Testis (tissue), 2 donors: Measurements from ENCODE around the gene TTC33.
"Not testable (repeated sequence)": the region's sequence is repeated elsewhere in the genome, so short reads cannot be mapped to it uniquely, and the experiment has no call there.

Experiments
- CTCF ChIP-seq, 3 experiments: fragments of 450-650 bp in 2 of 3; fragments of 200-600 bp in 1 of 3; sonication (generic) in 1 of 3; IDR thresholded peaks; one replicate each; pipeline ENCODE4 v1.5.1; 2016 to 2019; ENCODE audit warnings: antibody characterized with exemption in 3 of 3, mild to moderate bottlenecking in 2 of 3, moderate library complexity in 1 of 3
- POLR2A ChIP-seq: fragments of 450-650 bp; IDR thresholded peaks from one replicate; pipeline ENCODE4 v1.6.1; 2017; ENCODE audit warnings: antibody characterized with exemption, mild to moderate bottlenecking, moderate library complexity

- not testable (repeated sequence) for TF ChIP-seq CTCF (IDR thresholded peaks at IDR 0.05); POLR2A
Observed at GRCh38 chr5:40639531-40639930, 116.2 kb downstream of the TTC33 start.
